ENCODE data around the gene CPNE2. TPM values are rescaled to one million over a fixed set of nuclear protein-coding genes. Genes with fewer than 3 reads are reported as not detected.
"Not testable (repeated sequence)": the region's sequence is repeated elsewhere in the genome, so short reads cannot be mapped to it uniquely, and the experiment has no call there.

The CPNE2 gene
- total RNA-seq, 1 donor from 2014 or later = 9.9 TPM

GRCh38 chr16:57093666-57094564 is 1.5 kb downstream of the CPNE2 start:
- intact Hi-C loops (cut with micrococcal nuclease) = loop anchor here (2.0 kb wide), 2 partner anchors 47 to 75 kb away; no protein-coding TSS in a partner anchor
- DNase-seq (ENCODE audit: low spot score) = no peak
- Mint-ChIP-seq H3K36me3 (ENCODE audit: low read depth) (no peaks in the 10 kb centered on the region), H3K27ac (no peak overlapping the region), H3K4me3 (ENCODE audit: low read depth) (peak overlapping the region; percentile 78), H3K27me3 (ENCODE audit: low read depth) (peaks cover 26% of the 10 kb centered on the region), H3K4me1 (ENCODE audit: low read depth) (peaks cover 6% of the 10 kb centered on the region), H3K9me3 (no peaks in the 10 kb centered on the region)

GRCh38 chr16:57094911-57095310 is 2.5 kb downstream of the CPNE2 start:
- H3K36me3 Mint-ChIP-seq (ENCODE audit: low read depth) = no peaks in the 10 kb centered on the region
- H3K9me3 Mint-ChIP-seq = no peaks in the 10 kb centered on the region
- peaks cover 26% of the 10 kb centered on the region for H3K27me3 Mint-ChIP-seq (ENCODE audit: low read depth)
- intact Hi-C loops (cut with micrococcal nuclease) = no loop called here
- DNase-seq (ENCODE audit: low spot score) = no peak
- H3K4me3 Mint-ChIP-seq (ENCODE audit: low read depth) = no peak overlapping the region
- H3K27ac Mint-ChIP-seq = no peak overlapping the region
- peaks cover 7% of the 10 kb centered on the region for H3K4me1 Mint-ChIP-seq (ENCODE audit: low read depth)

DNA sequence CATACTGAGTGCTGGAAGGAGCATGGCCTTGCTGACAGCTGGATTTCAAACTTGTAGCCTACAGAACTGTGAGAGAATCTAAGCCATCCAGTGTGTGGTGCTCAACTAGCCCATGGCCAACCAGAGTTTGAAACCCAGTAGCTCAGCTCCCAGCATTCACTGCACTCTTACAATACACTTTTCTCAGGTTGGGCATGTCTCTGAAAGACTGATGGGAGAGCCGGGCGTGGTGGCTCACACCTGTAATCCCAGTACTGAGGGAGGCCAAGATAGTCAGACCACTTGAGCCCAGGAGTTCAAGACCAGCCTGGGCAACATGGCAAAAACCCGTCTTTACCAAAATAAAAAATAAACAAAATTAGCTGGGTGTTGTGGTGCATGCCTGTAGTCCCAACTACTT is 3.8 kb downstream of the CPNE2 start:
- intact Hi-C loops (cut with micrococcal nuclease) = no loop called here
- Mint-ChIP-seq H3K4me1 (ENCODE audit: low read depth) (peaks cover 12% of the 10 kb centered on the region), H3K27me3 (ENCODE audit: low read depth) (peaks cover 18% of the 10 kb centered on the region), H3K27ac (no peak overlapping the region), H3K9me3 (no peaks in the 10 kb centered on the region), H3K36me3 (ENCODE audit: low read depth) (no peaks in the 10 kb centered on the region), H3K4me3 (ENCODE audit: low read depth) (no peak overlapping the region)
- no peak for DNase-seq (ENCODE audit: low spot score)

GRCh38 chr16:57096793-57097192 is 4.4 kb downstream of the CPNE2 start:
- Mint-ChIP-seq H3K4me3 (ENCODE audit: low read depth) (no peak overlapping the region), H3K27ac (no peak overlapping the region), H3K36me3 (ENCODE audit: low read depth) (no peaks in the 10 kb centered on the region), H3K9me3 (no peaks in the 10 kb centered on the region), H3K4me1 (ENCODE audit: low read depth) (peaks cover 10% of the 10 kb centered on the region), H3K27me3 (ENCODE audit: low read depth) (peaks cover 12% of the 10 kb centered on the region)
- no peak for DNase-seq (ENCODE audit: low spot score)
- intact Hi-C loops (cut with micrococcal nuclease) = no loop called here

DNA sequence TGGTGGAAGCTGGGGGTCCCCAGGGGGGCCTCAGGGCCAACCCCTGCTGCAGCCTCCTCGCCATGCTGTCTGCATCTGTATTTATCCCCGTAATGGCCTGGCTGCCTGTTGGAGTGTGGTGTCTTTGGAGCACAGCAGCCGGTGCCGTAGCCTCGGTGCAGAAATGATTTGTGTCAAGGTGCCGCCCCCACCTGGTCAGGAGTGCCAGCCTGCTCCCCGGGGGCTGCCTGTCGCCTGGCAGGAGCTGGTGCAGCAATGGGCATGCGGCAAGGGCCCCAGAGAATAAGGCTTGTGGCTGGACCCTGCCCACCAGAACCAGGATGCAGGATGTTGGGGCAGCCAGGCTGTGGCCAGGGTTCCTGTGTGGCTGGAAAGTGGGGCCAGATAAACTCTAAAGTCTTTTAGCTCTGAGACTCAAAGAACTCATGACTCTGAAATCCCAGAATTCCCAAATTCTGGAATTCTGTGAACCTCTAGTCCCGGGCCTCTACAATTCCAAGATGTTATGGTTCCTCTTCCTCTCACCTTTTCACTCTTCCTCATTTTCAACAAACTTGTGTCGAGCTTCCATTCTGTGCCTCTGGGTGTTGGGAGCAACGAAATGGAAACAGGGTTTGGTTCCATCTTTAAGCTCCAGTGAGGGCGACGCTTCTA is 5.9 kb downstream of the CPNE2 start:
- intact Hi-C loops (cut with micrococcal nuclease) = no loop called here
- Mint-ChIP-seq H3K4me1 (ENCODE audit: low read depth) (peaks cover 8% of the 10 kb centered on the region), H3K27me3 (ENCODE audit: low read depth) (peaks cover 9% of the 10 kb centered on the region), H3K9me3 (no peaks in the 10 kb centered on the region), H3K27ac (no peak overlapping the region), H3K36me3 (ENCODE audit: low read depth) (no peaks in the 10 kb centered on the region), H3K4me3 (ENCODE audit: low read depth) (no peak overlapping the region)
- DNase-seq (ENCODE audit: low spot score) = no peak

- H3K27me3 Mint-ChIP-seq (ENCODE audit: low read depth); H3K9me3 Mint-ChIP-seq; intact Hi-C loops (cut with micrococcal nuclease); H3K36me3 Mint-ChIP-seq (ENCODE audit: low read depth); H3K27ac Mint-ChIP-seq; DNase-seq (ENCODE audit: low spot score); H3K4me3 Mint-ChIP-seq (ENCODE audit: low read depth): not testable (repeated sequence)
- peaks cover 13% of the 10 kb centered on the region for H3K4me1 Mint-ChIP-seq (ENCODE audit: low read depth)
Observed at GRCh38 chr16:57099965-57100364, 7.6 kb downstream of the CPNE2 start.

DNA sequence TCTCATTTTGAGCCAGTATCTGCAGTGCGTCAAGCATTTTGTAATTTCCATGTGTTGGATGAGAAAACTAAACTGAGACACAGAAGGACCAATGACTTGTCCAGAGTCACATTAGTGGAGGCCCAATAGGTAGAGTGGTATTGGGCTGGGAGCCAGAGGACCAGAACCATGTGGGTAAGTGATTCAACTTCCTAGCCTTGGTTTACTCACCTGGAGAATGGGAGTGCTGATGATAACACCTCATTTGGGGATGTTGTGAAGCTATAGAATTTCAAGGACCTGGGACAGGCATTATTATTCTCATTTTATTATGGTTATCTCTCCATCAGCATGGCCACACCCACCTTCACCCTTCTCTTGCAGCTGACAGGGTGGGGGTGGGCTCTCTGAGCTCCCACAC is 8.1 kb downstream of the CPNE2 start:
- Mint-ChIP-seq H3K4me3 (ENCODE audit: low read depth) (no peak overlapping the region), H3K4me1 (ENCODE audit: low read depth) (peaks cover 14% of the 10 kb centered on the region), H3K27me3 (ENCODE audit: low read depth) (peaks cover 2% of the 10 kb centered on the region), H3K27ac (no peak overlapping the region), H3K36me3 (ENCODE audit: low read depth) (no peaks in the 10 kb centered on the region), H3K9me3 (no peaks in the 10 kb centered on the region)
- no peak for DNase-seq (ENCODE audit: low spot score)
- intact Hi-C loops (cut with micrococcal nuclease) = no loop called here

DNA sequence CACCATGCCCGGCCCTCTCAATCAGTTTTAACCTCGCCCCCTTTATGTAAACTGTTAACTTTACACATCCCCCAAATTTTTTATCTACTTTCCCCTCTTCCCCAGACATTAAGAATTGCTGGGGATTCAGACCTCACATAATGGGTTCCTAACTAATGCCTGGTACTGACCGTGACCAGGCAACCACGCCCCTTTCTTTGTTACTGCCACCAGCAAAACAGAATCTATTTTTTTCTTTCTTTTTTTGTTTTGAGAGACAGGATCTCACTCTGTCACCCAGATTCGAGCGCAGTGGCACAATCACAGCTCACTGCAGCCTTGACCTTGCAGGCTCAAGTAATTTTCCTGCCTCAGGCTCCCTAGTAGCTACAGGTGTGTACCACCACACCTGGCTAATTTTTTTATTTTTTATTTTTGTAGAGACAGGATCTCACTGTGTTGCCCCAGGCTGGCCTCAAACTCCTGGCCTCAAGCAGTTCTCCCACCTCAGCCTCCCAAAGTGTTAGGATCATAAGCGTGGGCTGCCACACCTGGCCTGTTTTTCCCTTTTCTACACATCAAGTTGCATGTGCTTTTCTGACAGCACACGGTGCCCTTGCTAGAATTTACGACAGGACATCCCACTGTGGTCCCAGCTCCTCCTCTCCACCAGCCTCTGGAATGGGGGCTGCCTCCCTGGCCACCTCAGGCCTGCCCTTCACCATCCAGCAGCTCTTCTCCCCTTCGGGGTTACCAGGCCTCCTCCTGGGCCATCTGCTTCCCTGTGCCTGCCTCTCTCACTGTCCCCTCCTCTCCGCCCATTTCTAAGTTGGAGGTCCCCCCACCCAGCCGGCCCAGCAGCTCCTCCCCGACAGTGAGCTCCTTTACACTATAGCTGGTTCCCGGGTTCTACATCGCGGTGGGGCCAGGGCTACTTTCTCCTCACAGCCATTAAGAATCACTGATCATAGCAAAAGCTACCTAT is 10.8 kb downstream of the CPNE2 start:
- intact Hi-C loops (cut with micrococcal nuclease) = no loop called here
- peaks cover 21% of the 10 kb centered on the region for H3K4me1 Mint-ChIP-seq (ENCODE audit: low read depth)
- H3K9me3 Mint-ChIP-seq = no peaks in the 10 kb centered on the region
- no peak overlapping the region for H3K27ac Mint-ChIP-seq
- H3K4me3 Mint-ChIP-seq (ENCODE audit: low read depth) = no peak overlapping the region
- DNase-seq (ENCODE audit: low spot score) = no peak
- H3K27me3 Mint-ChIP-seq (ENCODE audit: low read depth) = peaks cover 2% of the 10 kb centered on the region
- no peaks in the 10 kb centered on the region for H3K36me3 Mint-ChIP-seq (ENCODE audit: low read depth)

- H3K9me3 Mint-ChIP-seq = no peaks in the 10 kb centered on the region
- peaks cover 21% of the 10 kb centered on the region for H3K4me1 Mint-ChIP-seq (ENCODE audit: low read depth)
- intact Hi-C loops (cut with micrococcal nuclease) = no loop called here
- H3K4me3 Mint-ChIP-seq (ENCODE audit: low read depth) = no peak overlapping the region
- no peaks in the 10 kb centered on the region for H3K27me3 Mint-ChIP-seq (ENCODE audit: low read depth)
- H3K27ac Mint-ChIP-seq = no peak overlapping the region
- no peak for DNase-seq (ENCODE audit: low spot score)
- no peaks in the 10 kb centered on the region for H3K36me3 Mint-ChIP-seq (ENCODE audit: low read depth)
Observed at GRCh38 chr16:57104706-57105105, 12.3 kb downstream of the CPNE2 start.

DNA sequence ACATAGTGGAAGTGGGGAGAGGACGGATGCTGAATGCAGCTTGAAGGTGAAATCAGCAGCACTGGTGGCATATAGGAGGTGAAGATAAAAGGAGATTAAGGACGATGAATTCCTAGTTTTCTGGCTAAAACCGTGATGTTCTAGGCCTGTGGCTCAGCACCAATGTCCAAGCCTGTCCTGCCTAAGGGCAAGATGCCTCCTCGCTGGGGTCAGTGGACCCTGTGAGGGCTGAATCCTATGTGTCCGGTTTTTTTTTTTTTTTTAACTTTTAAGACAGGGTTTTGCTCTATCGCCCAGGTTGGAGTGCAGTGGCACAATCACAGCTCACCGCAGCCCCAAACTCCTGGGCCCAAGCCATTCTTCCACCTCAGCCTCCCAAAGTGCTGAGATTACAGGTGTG is 12.8 kb downstream of the CPNE2 start:
- intact Hi-C loops (cut with micrococcal nuclease) = no loop called here
- Mint-ChIP-seq H3K27ac (no peak overlapping the region), H3K36me3 (ENCODE audit: low read depth) (no peaks in the 10 kb centered on the region), H3K27me3 (ENCODE audit: low read depth) (no peaks in the 10 kb centered on the region), H3K4me3 (ENCODE audit: low read depth) (no peak overlapping the region), H3K4me1 (ENCODE audit: low read depth) (peaks cover 18% of the 10 kb centered on the region), H3K9me3 (no peaks in the 10 kb centered on the region)
- DNase-seq (ENCODE audit: low spot score) = no peak

GRCh38 chr16:57106767-57107166 is 14.4 kb downstream of the CPNE2 start:
- Mint-ChIP-seq H3K27ac (no peak overlapping the region), H3K9me3 (no peaks in the 10 kb centered on the region), H3K36me3 (ENCODE audit: low read depth) (no peaks in the 10 kb centered on the region), H3K4me1 (ENCODE audit: low read depth) (peaks cover 15% of the 10 kb centered on the region), H3K27me3 (ENCODE audit: low read depth) (no peaks in the 10 kb centered on the region), H3K4me3 (ENCODE audit: low read depth) (no peak overlapping the region)
- no peak for DNase-seq (ENCODE audit: low spot score)
- intact Hi-C loops (cut with micrococcal nuclease) = no loop called here

DNA sequence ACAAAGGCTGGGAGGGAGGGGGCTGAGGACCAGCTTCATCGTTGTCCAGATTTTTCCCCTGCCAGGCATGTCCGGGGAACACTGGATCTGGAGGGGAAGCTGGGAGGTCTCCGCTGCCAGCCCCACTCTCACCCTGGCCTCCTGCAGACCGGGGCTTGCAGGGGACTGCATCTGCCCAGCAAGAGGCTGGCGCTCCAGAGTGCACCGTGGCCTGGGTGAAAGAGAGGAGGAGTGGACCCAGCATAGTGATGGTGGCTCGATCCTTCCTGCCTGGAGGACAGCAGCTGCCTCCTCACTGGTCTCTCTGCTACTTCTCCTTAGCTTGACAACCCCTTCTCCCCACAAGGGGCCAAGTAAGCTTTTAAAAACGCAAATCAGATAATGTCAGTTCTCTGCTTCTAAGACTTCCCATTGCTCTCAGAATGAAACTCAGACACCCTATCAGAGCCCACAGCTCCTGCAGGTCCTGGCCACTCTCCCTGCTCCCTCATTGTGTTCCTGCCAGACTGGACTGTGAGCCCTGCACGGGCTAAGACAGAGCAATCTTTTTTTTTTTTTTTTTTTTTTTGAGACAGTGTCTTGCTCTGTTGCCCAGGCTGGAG is 15.0 kb downstream of the CPNE2 start:
- DNase-seq (ENCODE audit: low spot score) = no peak
- no peaks in the 10 kb centered on the region for H3K27me3 Mint-ChIP-seq (ENCODE audit: low read depth)
- intact Hi-C loops (cut with micrococcal nuclease) = no loop called here
- no peaks in the 10 kb centered on the region for H3K36me3 Mint-ChIP-seq (ENCODE audit: low read depth)
- no peak overlapping the region for H3K27ac Mint-ChIP-seq
- no peaks in the 10 kb centered on the region for H3K9me3 Mint-ChIP-seq
- H3K4me1 Mint-ChIP-seq (ENCODE audit: low read depth) = peaks cover 15% of the 10 kb centered on the region
- H3K4me3 Mint-ChIP-seq (ENCODE audit: low read depth) = no peak overlapping the region

Measured in activated T-helper 2 cell treated with anti-CD3 and anti-CD28 coated beads, Interferon-gamma antibody, Interleukin-2, Interleukin-4, amounts not matched to agents 10 μg/mL and 5 μg/mL and 100 μg/mL, durations not matched to agents 14 hours and 24 hours and 36 hours (primary cell).